GM21528 (cell line): Measurements from ENCODE around the gene ORM2.

ENCODE experiments used
- ATAC-seq: cut with Tn5 transposase; IDR thresholded peaks from one replicate; pipeline ENCODE4 v1.9.1; 2021; ENCODE audit warnings: mild to moderate bottlenecking, moderate library complexity; ENCODE audit not compliant: unreplicated experiment, low FRiP score

The ORM2 gene

GRCh38 chr9:114291886-114292590 lies 37.6 kb upstream of the ORM2 start:
- ATAC-seq, result no peak

- ATAC-seq, result no peak
Measured at GRCh38 chr9:114294664-114295063, 35.0 kb upstream of the ORM2 start.

- no peak for ATAC-seq
Measured at GRCh38 chr9:114296338-114296737, 33.3 kb upstream of the ORM2 start.

GRCh38 chr9:114299286-114300152 lies 30.1 kb upstream of the ORM2 start:
- no peak for ATAC-seq

GRCh38 chr9:114300153-114300845 lies 29.4 kb upstream of the ORM2 start:
- no peak for ATAC-seq

- no peak for ATAC-seq
Measured at GRCh38 chr9:114300846-114301797, 28.5 kb upstream of the ORM2 start.

- no peak for ATAC-seq
Measured at GRCh38 chr9:114301798-114302565, 27.7 kb upstream of the ORM2 start.

- ATAC-seq, result no peak
Measured at GRCh38 chr9:114302727-114303126, 26.9 kb upstream of the ORM2 start.

- no peak for ATAC-seq
Measured at GRCh38 chr9:114303571-114303970, 26.1 kb upstream of the ORM2 start.

GRCh38 chr9:114303977-114304376 lies 25.7 kb upstream of the ORM2 start:
- ATAC-seq, result no peak

GRCh38 chr9:114304416-114305188 lies 25.1 kb upstream of the ORM2 start:
- no peak for ATAC-seq

GRCh38 chr9:114307899-114308267 lies 21.8 kb upstream of the ORM2 start:
- no peak for ATAC-seq

GRCh38 chr9:114308361-114308950 lies 21.2 kb upstream of the ORM2 start:
- ATAC-seq, result no peak

GRCh38 chr9:114309096-114309495 lies 20.6 kb upstream of the ORM2 start:
- ATAC-seq, result no peak

- no peak for ATAC-seq
Measured at GRCh38 chr9:114310471-114311450, 18.9 kb upstream of the ORM2 start.

- ATAC-seq, result no peak
Measured at GRCh38 chr9:114311571-114312512, 17.8 kb upstream of the ORM2 start.
